K562 (cell line): ENCODE measurements around the gene MYB. TPM values are rescaled to one million over a fixed set of nuclear protein-coding genes. Genes with fewer than 3 reads are reported as not detected.
A peak's percentile ranks its signal among the peaks of the same experiment; 100 is the strongest.

Experiments
- C11orf30 ChIP-seq: fragments of 450-650 bp; IDR thresholded peaks from 2 replicates; pipeline ENCODE4 v1.6.1; 2016; ENCODE audit warnings: low read depth, mild to moderate bottlenecking
- FOSL1 ChIP-seq: fragments of 200-800 bp; sonication (Bioruptor generic); conservative IDR thresholded peaks from 2 replicates; pipeline ENCODE4 v1.6.1; 2016; ENCODE audit warnings: missing genetic modification characterization, missing compliant biosample characterization
- ILF3 ChIP-seq: fragments of 450-650 bp; IDR thresholded peaks from 2 replicates; pipeline ENCODE4 v1.6.1; 2018; ENCODE audit warnings: antibody characterized with exemption, mild to moderate bottlenecking, moderate library complexity, borderline replicate concordance
- MAFF ChIP-seq: IDR thresholded peaks from 2 replicates; pipeline ENCODE4 v1.6.1; 2012; ENCODE audit warnings: low read length, improper control_type of control experiment
- MBD2 ChIP-seq: sonication (generic); IDR thresholded peaks from 2 replicates; pipeline ENCODE4 v1.6.1; 2016; ENCODE audit warnings: low read depth, borderline replicate concordance
- PHB2 ChIP-seq: fragments of 450-650 bp; IDR thresholded peaks from 2 replicates; pipeline ENCODE4 v1.6.1; 2017; ENCODE audit warnings: low read depth
- SIN3A ChIP-seq, 2 experiments: fragments of 150-350 bp in 1 of 2; IDR thresholded peaks; 2 replicates each; pipeline ENCODE4 v1.6.1; 2011 to 2016; ENCODE audit warnings: borderline replicate concordance in 2 of 2, low read depth in 2 of 2, low read length in 2 of 2, mild to moderate bottlenecking in 2 of 2, moderate library complexity in 2 of 2; ENCODE audit not compliant: control insufficient read depth in 1 of 2
- SIRT6 ChIP-seq: IDR thresholded peaks from one replicate; pipeline ENCODE4 v1.6.1; 2012; ENCODE audit warnings: low read depth, mild to moderate bottlenecking, control low read depth, inconsistent platforms, low read length, moderate library complexity
- SMARCE1 ChIP-seq: fragments of 450-650 bp; IDR thresholded peaks from 2 replicates; pipeline ENCODE4 v1.7.1; 2016; ENCODE audit warnings: mild to moderate bottlenecking
- SREBF2 ChIP-seq: sonication (generic); formaldehyde crosslinking; IDR thresholded peaks from 2 replicates; pipeline ENCODE4 v1.4.0; 2020; ENCODE audit warnings: mild to moderate bottlenecking, missing genetic modification reagents
- TRIM24 ChIP-seq, 2 experiments: fragments of 450-650 bp; IDR thresholded peaks; 2 replicates each; pipeline ENCODE4 v1.6.1; 2016
- ZBTB8A ChIP-seq: fragments of 450-650 bp; IDR thresholded peaks from 2 replicates; pipeline ENCODE4 v1.6.1; 2018; ENCODE audit warnings: mild to moderate bottlenecking, moderate library complexity; ENCODE audit not compliant: partially characterized antibody
- ZNF197 ChIP-seq: fragments of 200-800 bp; sonication (Bioruptor generic); IDR thresholded peaks from 2 replicates; pipeline ENCODE4 v1.6.1; 2016; ENCODE audit warnings: low read depth, missing genetic modification characterization, missing compliant biosample characterization
- polyA plus RNA-seq, 8 experiments: library from polyadenylated mRNA; depleted of rRNA in 4 of 8; stranded (reverse) in 5 of 8; unstranded in 3 of 8; fragments of >200 nt; fragmentation: Nextera tagmentation in 2 of 8; fragmentation: Illumina TruSeq in 1 of 8; extraction: Ambion mirVana in 2 of 8; extraction: Trizol in 1 of 8; gene quantifications; 2 replicates each; pipeline versions ENCODE4 v1.2.1 to v1.2.3, GENCODE V29; 2011 to 2014; ENCODE audit warnings: inconsistent platforms in 1 of 8, missing spikeins in 1 of 8
- total RNA-seq, 7 experiments: library from RNA; depleted of rRNA in 6 of 7; stranded (reverse); fragments of >200 nt in 6 of 7; fragmentation: Illumina TruSeq in 2 of 7; extraction: Trizol in 2 of 7; gene quantifications; 2 replicates each; pipeline versions ENCODE4 v1.2.1 to v1.2.3, GENCODE V29; 2011 to 2021; ENCODE audit warnings: low replicate concordance in 1 of 7
- TF ChIP-seq, protein P1 (sequence below): fragments of 450-650 bp; IDR thresholded peaks from 2 replicates; pipeline ENCODE4 v1.6.1; 2017; ENCODE audit warnings: antibody characterized with exemption, mild to moderate bottlenecking
- TF ChIP-seq, protein P2 (sequence below): fragments of 200-800 bp; sonication (Bioruptor generic); IDR thresholded peaks from 2 replicates; pipeline ENCODE4 v1.6.1; 2017; ENCODE audit warnings: missing genetic modification characterization, missing compliant biosample characterization

MYB gene
- total and polyA plus RNA-seq, 9 of the 15 experiments (the other 6 are each of a cell fraction or from before 2014, with no cell fraction given), result 35.8 to 218 (median 140) TPM

GRCh38 chr6:135230711-135231468 lies 49.8 kb downstream of the MYB start (continued):
- TF ChIP-seq SMARCE1, result peak; percentile 61; the same call in 1 of the 2 replicates
- TF ChIP-seq SIN3A (IDR thresholded peaks at IDR 0.05; ENCODE audit: borderline replicate concordance in 2 of 2, control insufficient read depth in 1 of 2, low read depth in 2 of 2, low read length in 2 of 2), result no peak
- no peak for TF ChIP-seq PHB2
- no peak for TF ChIP-seq SREBF2
- no peak for TF ChIP-seq ZBTB8A
- TF ChIP-seq MAFF, result peak; percentile 67; the same call in 1 of the 2 replicates
- 0 out of 2 replicates have a peak, but pooled peaks have one; percentile 31 for TF ChIP-seq ZNF197
- TF ChIP-seq MBD2, result no peak
- TF ChIP-seq, protein P1, sequence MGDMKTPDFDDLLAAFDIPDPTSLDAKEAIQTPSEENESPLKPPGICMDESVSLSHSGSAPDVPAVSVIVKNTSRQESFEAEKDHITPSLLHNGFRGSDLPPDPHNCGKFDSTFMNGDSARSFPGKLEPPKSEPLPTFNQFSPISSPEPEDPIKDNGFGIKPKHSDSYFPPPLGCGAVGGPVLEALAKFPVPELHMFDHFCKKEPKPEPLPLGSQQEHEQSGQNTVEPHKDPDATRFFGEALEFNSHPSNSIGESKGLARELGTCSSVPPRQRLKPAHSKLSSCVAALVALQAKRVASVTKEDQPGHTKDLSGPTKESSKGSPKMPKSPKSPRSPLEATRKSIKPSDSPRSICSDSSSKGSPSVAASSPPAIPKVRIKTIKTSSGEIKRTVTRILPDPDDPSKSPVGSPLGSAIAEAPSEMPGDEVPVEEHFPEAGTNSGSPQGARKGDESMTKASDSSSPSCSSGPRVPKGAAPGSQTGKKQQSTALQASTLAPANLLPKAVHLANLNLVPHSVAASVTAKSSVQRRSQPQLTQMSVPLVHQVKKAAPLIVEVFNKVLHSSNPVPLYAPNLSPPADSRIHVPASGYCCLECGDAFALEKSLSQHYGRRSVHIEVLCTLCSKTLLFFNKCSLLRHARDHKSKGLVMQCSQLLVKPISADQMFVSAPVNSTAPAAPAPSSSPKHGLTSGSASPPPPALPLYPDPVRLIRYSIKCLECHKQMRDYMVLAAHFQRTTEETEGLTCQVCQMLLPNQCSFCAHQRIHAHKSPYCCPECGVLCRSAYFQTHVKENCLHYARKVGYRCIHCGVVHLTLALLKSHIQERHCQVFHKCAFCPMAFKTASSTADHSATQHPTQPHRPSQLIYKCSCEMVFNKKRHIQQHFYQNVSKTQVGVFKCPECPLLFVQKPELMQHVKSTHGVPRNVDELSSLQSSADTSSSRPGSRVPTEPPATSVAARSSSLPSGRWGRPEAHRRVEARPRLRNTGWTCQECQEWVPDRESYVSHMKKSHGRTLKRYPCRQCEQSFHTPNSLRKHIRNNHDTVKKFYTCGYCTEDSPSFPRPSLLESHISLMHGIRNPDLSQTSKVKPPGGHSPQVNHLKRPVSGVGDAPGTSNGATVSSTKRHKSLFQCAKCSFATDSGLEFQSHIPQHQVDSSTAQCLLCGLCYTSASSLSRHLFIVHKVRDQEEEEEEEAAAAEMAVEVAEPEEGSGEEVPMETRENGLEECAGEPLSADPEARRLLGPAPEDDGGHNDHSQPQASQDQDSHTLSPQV, result peak; percentile 94
- TF ChIP-seq, protein P2, sequence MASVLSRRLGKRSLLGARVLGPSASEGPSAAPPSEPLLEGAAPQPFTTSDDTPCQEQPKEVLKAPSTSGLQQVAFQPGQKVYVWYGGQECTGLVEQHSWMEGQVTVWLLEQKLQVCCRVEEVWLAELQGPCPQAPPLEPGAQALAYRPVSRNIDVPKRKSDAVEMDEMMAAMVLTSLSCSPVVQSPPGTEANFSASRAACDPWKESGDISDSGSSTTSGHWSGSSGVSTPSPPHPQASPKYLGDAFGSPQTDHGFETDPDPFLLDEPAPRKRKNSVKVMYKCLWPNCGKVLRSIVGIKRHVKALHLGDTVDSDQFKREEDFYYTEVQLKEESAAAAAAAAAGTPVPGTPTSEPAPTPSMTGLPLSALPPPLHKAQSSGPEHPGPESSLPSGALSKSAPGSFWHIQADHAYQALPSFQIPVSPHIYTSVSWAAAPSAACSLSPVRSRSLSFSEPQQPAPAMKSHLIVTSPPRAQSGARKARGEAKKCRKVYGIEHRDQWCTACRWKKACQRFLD (CRISPR knock-in tag), result peak; percentile 92
- peak; percentile 51 for TF ChIP-seq FOSL1 (tag)
- no peak for TF ChIP-seq SIRT6
- TF ChIP-seq TRIM24 (IDR thresholded peaks at IDR 0.05), result no peak
- TF ChIP-seq C11orf30, result peak; percentile 87
- no peak for TF ChIP-seq ILF3
